Measurements from ENCODE around the gene RELN. TPM values are rescaled to one million over a fixed set of nuclear protein-coding genes. Genes with fewer than 3 reads are reported as not detected.

RELN gene
- total and polyA plus RNA-seq, 9 of the 15 experiments (the other 6 are each of a cell fraction or from before 2014, with no cell fraction given) = 12.9 to 43.2 (median 18.1) TPM

- ATAC-seq (peak; percentile 93), DNase-seq (ENCODE audit: extremely low read depth in 1 of 4, low spot score in 3 of 4) (peak; percentile 29 to 67 (median 46)), FAIRE-seq (peak; percentile 77)
- POLR2A ChIA-PET = no interaction called here
- 24% methylated on average over 9 of the region's 9 CpGs for WGBS (ENCODE audit: insufficient coverage, low coverage, missing lambda C conversion rate)
- no peaks in the 10 kb centered on the region for H3K36me3 ChIP-seq (ENCODE audit: control insufficient read depth, insufficient read depth, low read length)
- CTCF ChIA-PET (ENCODE audit: low intra/inter-chr PET ratio) = interaction anchor here (0.6 to 2.4 kb wide), 6 partner anchors 49 to 1393 kb away, joined by 3 to 22 read pairs (median 4); no protein-coding TSS in a partner anchor
- in situ Hi-C loops (cut with MboI) = no loop called here
- H3K79me2 ChIP-seq (ENCODE audit: control insufficient read depth, insufficient read depth, low read length) = no peaks in the 10 kb centered on the region
- peaks cover 0 to 3% of the 10 kb centered on the region in 2 experiments; a peak in 2 of 5 replicates for H3K4me1 ChIP-seq (replicated peaks in 1 of 2; ENCODE audit: control insufficient read depth in 2 of 2, insufficient read depth in 2 of 2, low read length in 2 of 2)
- no peak overlapping the region for H3K4me3 ChIP-seq
- H3K9ac ChIP-seq (ENCODE audit: insufficient read depth in 1 of 2, low read depth in 2 of 2, low read length in 2 of 2) = 0 out of 4 replicates have a peak overlapping the region, but pooled peaks of 1 of the 2 experiments have one; percentile 8
- H4K20me1 ChIP-seq (replicated peaks; ENCODE audit: control insufficient read depth, insufficient read depth, low read length) = no peaks in the 10 kb centered on the region
- H3K4me2 ChIP-seq (ENCODE audit: insufficient read depth, low read length) = no peak overlapping the region
- BruUV-seq (replicated peaks) = no TSS peak
- H2AFZ ChIP-seq (ENCODE audit: low read depth, low read length) = peak overlapping the region; percentile 50
- H3K27ac ChIP-seq (ENCODE audit: extremely low read depth, low read depth, low read length) = no peak overlapping the region
- no peaks in the 10 kb centered on the region for H3K9me1 ChIP-seq (ENCODE audit: control insufficient read depth, insufficient read depth, low read length)
- intact Hi-C loops (cut with micrococcal nuclease) = loop anchor here (1.0 to 10.0 kb wide), 6 partner anchors 40 to 1321 kb away; partner anchors contain the start of gene SLC26A5
- H3K27me3 ChIP-seq (ENCODE audit: control insufficient read depth in 2 of 2, insufficient read depth in 2 of 2, low read length in 2 of 2) = no peaks in the 10 kb centered on the region; a peak in 1 of 5 replicates
- no peaks in the 10 kb centered on the region for H3K9me3 ChIP-seq (replicated peaks; ENCODE audit: control insufficient read depth, insufficient read depth, low read depth, low read length)
- TF ChIP-seq ZNF408 (CRISPR knock-in tag; IDR thresholded peaks at IDR 0.05; ENCODE audit: low read depth) (no peak), CC2D1A (IDR thresholded peaks at IDR 0.05) (peak; percentile 33; the same call in 1 of the 2 replicates), ZKSCAN1 (IDR thresholded peaks at IDR 0.05; ENCODE audit: low read depth, low read length) (no peak), IRF2 (CRISPR knock-in tag; IDR thresholded peaks at IDR 0.05) (no peak), POU5F1 (IDR thresholded peaks at IDR 0.05; ENCODE audit: borderline replicate concordance, low read depth, low read length, partially characterized antibody) (no peak), ESRRB (CRISPR knock-in tag; IDR thresholded peaks at IDR 0.05; ENCODE audit: borderline replicate concordance) (no peak), TEAD4 (IDR thresholded peaks at IDR 0.05; ENCODE audit: low read length) (0 out of 2 replicates have a peak, but pooled peaks have one; percentile 18), TEAD4 (CRISPR knock-in tag; IDR thresholded peaks at IDR 0.05; ENCODE audit: borderline replicate concordance) (no peak)
- TF ChIP-seq, protein P1, sequence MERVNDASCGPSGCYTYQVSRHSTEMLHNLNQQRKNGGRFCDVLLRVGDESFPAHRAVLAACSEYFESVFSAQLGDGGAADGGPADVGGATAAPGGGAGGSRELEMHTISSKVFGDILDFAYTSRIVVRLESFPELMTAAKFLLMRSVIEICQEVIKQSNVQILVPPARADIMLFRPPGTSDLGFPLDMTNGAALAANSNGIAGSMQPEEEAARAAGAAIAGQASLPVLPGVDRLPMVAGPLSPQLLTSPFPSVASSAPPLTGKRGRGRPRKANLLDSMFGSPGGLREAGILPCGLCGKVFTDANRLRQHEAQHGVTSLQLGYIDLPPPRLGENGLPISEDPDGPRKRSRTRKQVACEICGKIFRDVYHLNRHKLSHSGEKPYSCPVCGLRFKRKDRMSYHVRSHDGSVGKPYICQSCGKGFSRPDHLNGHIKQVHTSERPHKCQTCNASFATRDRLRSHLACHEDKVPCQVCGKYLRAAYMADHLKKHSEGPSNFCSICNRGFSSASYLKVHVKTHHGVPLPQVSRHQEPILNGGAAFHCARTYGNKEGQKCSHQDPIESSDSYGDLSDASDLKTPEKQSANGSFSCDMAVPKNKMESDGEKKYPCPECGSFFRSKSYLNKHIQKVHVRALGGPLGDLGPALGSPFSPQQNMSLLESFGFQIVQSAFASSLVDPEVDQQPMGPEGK (CRISPR knock-in tag; IDR thresholded peaks at IDR 0.05; ENCODE audit: borderline replicate concordance) = no peak
- TF ChIP-seq, protein P2, sequence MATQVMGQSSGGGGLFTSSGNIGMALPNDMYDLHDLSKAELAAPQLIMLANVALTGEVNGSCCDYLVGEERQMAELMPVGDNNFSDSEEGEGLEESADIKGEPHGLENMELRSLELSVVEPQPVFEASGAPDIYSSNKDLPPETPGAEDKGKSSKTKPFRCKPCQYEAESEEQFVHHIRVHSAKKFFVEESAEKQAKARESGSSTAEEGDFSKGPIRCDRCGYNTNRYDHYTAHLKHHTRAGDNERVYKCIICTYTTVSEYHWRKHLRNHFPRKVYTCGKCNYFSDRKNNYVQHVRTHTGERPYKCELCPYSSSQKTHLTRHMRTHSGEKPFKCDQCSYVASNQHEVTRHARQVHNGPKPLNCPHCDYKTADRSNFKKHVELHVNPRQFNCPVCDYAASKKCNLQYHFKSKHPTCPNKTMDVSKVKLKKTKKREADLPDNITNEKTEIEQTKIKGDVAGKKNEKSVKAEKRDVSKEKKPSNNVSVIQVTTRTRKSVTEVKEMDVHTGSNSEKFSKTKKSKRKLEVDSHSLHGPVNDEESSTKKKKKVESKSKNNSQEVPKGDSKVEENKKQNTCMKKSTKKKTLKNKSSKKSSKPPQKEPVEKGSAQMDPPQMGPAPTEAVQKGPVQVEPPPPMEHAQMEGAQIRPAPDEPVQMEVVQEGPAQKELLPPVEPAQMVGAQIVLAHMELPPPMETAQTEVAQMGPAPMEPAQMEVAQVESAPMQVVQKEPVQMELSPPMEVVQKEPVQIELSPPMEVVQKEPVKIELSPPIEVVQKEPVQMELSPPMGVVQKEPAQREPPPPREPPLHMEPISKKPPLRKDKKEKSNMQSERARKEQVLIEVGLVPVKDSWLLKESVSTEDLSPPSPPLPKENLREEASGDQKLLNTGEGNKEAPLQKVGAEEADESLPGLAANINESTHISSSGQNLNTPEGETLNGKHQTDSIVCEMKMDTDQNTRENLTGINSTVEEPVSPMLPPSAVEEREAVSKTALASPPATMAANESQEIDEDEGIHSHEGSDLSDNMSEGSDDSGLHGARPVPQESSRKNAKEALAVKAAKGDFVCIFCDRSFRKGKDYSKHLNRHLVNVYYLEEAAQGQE (IDR thresholded peaks at IDR 0.05; ENCODE audit: borderline replicate concordance) = peak; percentile 78
- TF ChIP-seq, protein P2 (CRISPR knock-in tag; IDR thresholded peaks at IDR 0.05; ENCODE audit: low read depth) = no peak
These were observed 465.2 kb downstream of the RELN start for GRCh38 chr7:103524042-103524907.
